GM23338 (cell line): ENCODE results near the gene PKD1. TPM values are rescaled to one million over a fixed set of nuclear protein-coding genes. Genes with fewer than 3 reads are reported as not detected.

Experiments used
- ATAC-seq: fragments of 200-7000 bp; cut with Tn5 transposase; 3 replicates; pipeline ENCODE4 v1.9.1; 2020
- DNase-seq: peaks from one replicate; pipeline ENCODE4 v3.0.0-alpha.2; 2015; ENCODE audit warnings: low spot score
- H2AFZ ChIP-seq: fragments of 200-600 bp; sonication (generic); 2 replicates; pipeline ENCODE4 v1.8.0; 2016; ENCODE audit warnings: antibody characterized with exemption, mild to moderate bottlenecking, moderate library complexity
- H3F3A ChIP-seq: fragments of 200-600 bp; sonication (generic); replicated peaks from 2 replicates; pipeline ENCODE4 v1.8.0; 2017; ENCODE audit warnings: antibody characterized with exemption, mixed run types, low read depth
- H3K27ac ChIP-seq: fragments of 200-600 bp; sonication (generic); 2 replicates; pipeline ENCODE4 v1.6.1; 2016; ENCODE audit warnings: low read depth
- H3K27me3 ChIP-seq: fragments of 200-600 bp; sonication (generic); 2 replicates; pipeline ENCODE4 v1.8.0; 2016; ENCODE audit warnings: mild to moderate bottlenecking, mixed run types, moderate library complexity; ENCODE audit not compliant: insufficient read depth
- H3K36me3 ChIP-seq: fragments of 200-600 bp; sonication (generic); 2 replicates; pipeline ENCODE4 v1.8.0; 2016; ENCODE audit warnings: mild to moderate bottlenecking; ENCODE audit not compliant: insufficient read depth
- H3K4me1 ChIP-seq: fragments of 200-600 bp; sonication (generic); 2 replicates; pipeline ENCODE4 v1.8.0; 2016; ENCODE audit warnings: mild to moderate bottlenecking, moderate library complexity; ENCODE audit not compliant: insufficient read depth
- H3K4me2 ChIP-seq: fragments of 200-600 bp; sonication (generic); 2 replicates; pipeline ENCODE4 v1.7.1; 2017; ENCODE audit warnings: mixed run types
- H3K4me3 ChIP-seq: fragments of 200-600 bp; sonication (generic); 2 replicates; pipeline ENCODE4 v1.6.1; 2016; ENCODE audit warnings: mixed run types
- H3K79me2 ChIP-seq: fragments of 200-600 bp; sonication (generic); replicated peaks from 2 replicates; pipeline ENCODE4 v1.8.0; 2017; ENCODE audit warnings: mild to moderate bottlenecking; ENCODE audit not compliant: insufficient read depth
- H3K9me2 ChIP-seq: fragments of 200-600 bp; sonication (generic); 2 replicates; pipeline ENCODE4 v1.8.0; 2017; ENCODE audit not compliant: insufficient read depth
- H4K20me1 ChIP-seq: fragments of 200-600 bp; sonication (generic); replicated peaks from 2 replicates; pipeline ENCODE4 v1.8.0; 2017; ENCODE audit warnings: mild to moderate bottlenecking; ENCODE audit not compliant: insufficient read depth
- H3K27ac Mint-ChIP-seq: 2 replicates; pipeline ENCODE4 v1.8.0; 2020; ENCODE audit warnings: inconsistent platforms, mild to moderate bottlenecking, moderate library complexity, mixed read lengths
- H3K27me3 Mint-ChIP-seq: 3 replicates; pipeline ENCODE4 v1.8.0; 2022; ENCODE audit warnings: low read depth, mild to moderate bottlenecking, moderate library complexity, mixed read lengths, inconsistent platforms; ENCODE audit not compliant: insufficient read depth, poor library complexity
- H3K36me3 Mint-ChIP-seq: 3 replicates; pipeline ENCODE4 v1.8.0; 2021; ENCODE audit warnings: low read depth, mild to moderate bottlenecking, inconsistent platforms, moderate library complexity, mixed read lengths
- H3K4me1 Mint-ChIP-seq: 3 replicates; pipeline ENCODE4 v1.8.0; 2020; ENCODE audit warnings: mild to moderate bottlenecking, inconsistent platforms, mixed read lengths
- H3K4me3 Mint-ChIP-seq: 3 replicates; pipeline ENCODE4 v1.8.0; 2021; ENCODE audit warnings: moderate library complexity, mild to moderate bottlenecking, inconsistent platforms, mixed read lengths
- H3K9me3 Mint-ChIP-seq: 3 replicates; pipeline ENCODE4 v1.8.0; 2020; ENCODE audit warnings: moderate library complexity, mild to moderate bottlenecking, inconsistent platforms, mixed read lengths
- CTCF ChIP-seq, 2 experiments: fragments of 200-600 bp in 1 of 2; sonication (generic) in 1 of 2; conservative IDR thresholded peaks; 2 replicates each; pipeline versions ENCODE4 v1.5.1 to v1.6.1; 2016 to 2017; ENCODE audit warnings: antibody characterized with exemption in 2 of 2, low read depth in 2 of 2, mild to moderate bottlenecking in 2 of 2, moderate library complexity in 1 of 2
- ETS1 ChIP-seq: IDR thresholded peaks from 2 replicates; pipeline ENCODE4 v1.6.1; 2016; ENCODE audit warnings: antibody characterized with exemption
- EZH2 ChIP-seq: fragments of 200-600 bp; sonication (generic); IDR thresholded peaks from one replicate; pipeline ENCODE4 v1.8.0; 2017; ENCODE audit warnings: antibody characterized with exemption, mild to moderate bottlenecking, low read depth; ENCODE audit not compliant: unreplicated experiment
- EZH2phosphoT487 ChIP-seq: fragments of 200-600 bp; sonication (generic); IDR thresholded peaks from one replicate; pipeline ENCODE4 v1.8.1; 2018; ENCODE audit warnings: antibody characterized with exemption; ENCODE audit not compliant: unreplicated experiment
- JUNB ChIP-seq: IDR thresholded peaks from one replicate; pipeline ENCODE4 v1.6.1; 2016; ENCODE audit warnings: antibody characterized with exemption; ENCODE audit not compliant: unreplicated experiment
- NANOG ChIP-seq: IDR thresholded peaks from 2 replicates; pipeline ENCODE4 v1.6.1; 2016; ENCODE audit warnings: antibody characterized with exemption, borderline replicate concordance
- POLR2AphosphoS5 ChIP-seq: IDR thresholded peaks from 2 replicates; pipeline ENCODE4 v1.6.1; 2016; ENCODE audit warnings: antibody characterized with exemption, low read depth
- STAT1 ChIP-seq: IDR thresholded peaks from one replicate; pipeline ENCODE4 v1.6.1; 2016; ENCODE audit warnings: antibody characterized with exemption; ENCODE audit not compliant: unreplicated experiment
- ZNF331 ChIP-seq: fragments of 250-450 bp; sonication (Bioruptor Pico); IDR thresholded peaks from 2 replicates; pipeline ENCODE4 v1.5.0; 2020; ENCODE audit warnings: low read depth, mild to moderate bottlenecking, moderate library complexity
- ZNF462 ChIP-seq: fragments of 250-450 bp; sonication (Bioruptor Pico); IDR thresholded peaks from 2 replicates; pipeline ENCODE4 v1.5.0; 2020; ENCODE audit warnings: mild to moderate bottlenecking, moderate library complexity
- polyA plus RNA-seq: library from polyadenylated mRNA; unstranded; fragments of >200 nt; fragmentation: Nextera tagmentation; extraction: Ambion mirVana; gene quantifications from 2 replicates; pipeline ENCODE4 v1.2.1, GENCODE V29; 2016
- total RNA-seq: library from RNA; depleted of rRNA; stranded (reverse); fragments of >200 nt; shearing (Covaris generic); gene quantifications from 2 replicates; pipeline ENCODE4 v1.2.3, GENCODE V29; 2014

PKD1 gene
- total and polyA plus RNA-seq, 2 experiments from 2014 or later, result 21.1 to 107 TPM

GRCh38 chr16:2172688-2173335 lies 37.1 kb upstream of the PKD1 start (continued):
- TF ChIP-seq EZH2 (no peak), NANOG (no peak), ZNF331 (CRISPR knock-in tag) (no peak), POLR2AphosphoS5 (no peak), STAT1 (no peak), CTCF (conservative IDR thresholded peaks at IDR 0.05; ENCODE audit: low read depth in 2 of 2) (no peak)

- Mint-ChIP-seq H3K9me3 (no peaks in the 10 kb centered on the region), H3K4me3 (no peak overlapping the region), H3K4me1 (peaks cover 2% of the 10 kb centered on the region; the same call in 2 of the 3 replicates), H3K36me3 (peaks cover 34% of the 10 kb centered on the region), H3K27me3 (peaks cover 9% of the 10 kb centered on the region), H3K27ac (peak overlapping the region; percentile 36; the same call in 1 of the 2 replicates)
- H3K4me2 ChIP-seq, result no peak overlapping the region
- H3F3A ChIP-seq, result peaks cover 12% of the 10 kb centered on the region; the same call in 1 of the 2 replicates
- TF ChIP-seq EZH2 (no peak), CTCF (conservative IDR thresholded peaks at IDR 0.05; ENCODE audit: low read depth in 2 of 2) (no peak), NANOG (no peak), ETS1 (no peak), STAT1 (no peak), EZH2phosphoT487 (no peak), ZNF331 (CRISPR knock-in tag) (no peak), ZNF462 (CRISPR knock-in tag) (no peak), JUNB (no peak)
- no peaks in the 10 kb centered on the region for H3K27me3 ChIP-seq
- no peaks in the 10 kb centered on the region; the same call in 1 of the 2 replicates for H4K20me1 ChIP-seq
- H3K36me3 ChIP-seq, result no peaks in the 10 kb centered on the region; the same call in 1 of the 2 replicates
- H3K4me3 ChIP-seq, result no peak overlapping the region
- ATAC-seq (no peak), DNase-seq (no peak)
- no peaks in the 10 kb centered on the region for H3K9me2 ChIP-seq
- H3K27ac ChIP-seq, result no peak overlapping the region
- no peaks in the 10 kb centered on the region for H3K4me1 ChIP-seq
- H2AFZ ChIP-seq, result no peak overlapping the region
- H3K79me2 ChIP-seq, result no peaks in the 10 kb centered on the region; the same call in none of the 2 replicates
Observed at GRCh38 chr16:2171601-2172178, 36.0 kb upstream of the PKD1 start.
